ENCODE data around the gene FAM13A.
"Not testable (repeated sequence)": the region's sequence is repeated elsewhere in the genome, so short reads cannot be mapped to it uniquely, and the experiment has no call there.

FAM13A gene

GRCh38 chr4:88892646-88893045 lies 164.3 kb downstream of the FAM13A start:
- Histone ChIP-seq H3K27me3 (ENCODE audit: low read length) (no peaks in the 10 kb centered on the region), H3K4me3 (ENCODE audit: insufficient read depth, low read length, poor library complexity, severe bottlenecking) (no peak overlapping the region), H2AFZ (ENCODE audit: low read depth, low read length, severe bottlenecking) (no peak overlapping the region), H3K4me2 (ENCODE audit: low read depth, low read length, poor library complexity, severe bottlenecking) (no peak overlapping the region), H4K20me1 (ENCODE audit: low read depth, low read length) (no peaks in the 10 kb centered on the region), H3F3A (ENCODE audit: insufficient read depth) (no peaks in the 10 kb centered on the region), H3K9ac (ENCODE audit: low read length) (no peak overlapping the region), H3K79me2 (ENCODE audit: insufficient read depth, low read length) (no peaks in the 10 kb centered on the region), H3K9me3 (ENCODE audit: insufficient read depth, low read length) (no peaks in the 10 kb centered on the region), H3K27ac (ENCODE audit: low read depth, low read length) (no peak overlapping the region), H3K9me2 (replicated peaks; ENCODE audit: insufficient read depth, low read length) (no peaks in the 10 kb centered on the region), H3K36me3 (ENCODE audit: low read length) (no peaks in the 10 kb centered on the region)
- TF ChIP-seq EZH2phosphoT487 (conservative IDR thresholded peaks at IDR 0.05; ENCODE audit: low read length): no peak
- TF ChIP-seq, protein P1, sequence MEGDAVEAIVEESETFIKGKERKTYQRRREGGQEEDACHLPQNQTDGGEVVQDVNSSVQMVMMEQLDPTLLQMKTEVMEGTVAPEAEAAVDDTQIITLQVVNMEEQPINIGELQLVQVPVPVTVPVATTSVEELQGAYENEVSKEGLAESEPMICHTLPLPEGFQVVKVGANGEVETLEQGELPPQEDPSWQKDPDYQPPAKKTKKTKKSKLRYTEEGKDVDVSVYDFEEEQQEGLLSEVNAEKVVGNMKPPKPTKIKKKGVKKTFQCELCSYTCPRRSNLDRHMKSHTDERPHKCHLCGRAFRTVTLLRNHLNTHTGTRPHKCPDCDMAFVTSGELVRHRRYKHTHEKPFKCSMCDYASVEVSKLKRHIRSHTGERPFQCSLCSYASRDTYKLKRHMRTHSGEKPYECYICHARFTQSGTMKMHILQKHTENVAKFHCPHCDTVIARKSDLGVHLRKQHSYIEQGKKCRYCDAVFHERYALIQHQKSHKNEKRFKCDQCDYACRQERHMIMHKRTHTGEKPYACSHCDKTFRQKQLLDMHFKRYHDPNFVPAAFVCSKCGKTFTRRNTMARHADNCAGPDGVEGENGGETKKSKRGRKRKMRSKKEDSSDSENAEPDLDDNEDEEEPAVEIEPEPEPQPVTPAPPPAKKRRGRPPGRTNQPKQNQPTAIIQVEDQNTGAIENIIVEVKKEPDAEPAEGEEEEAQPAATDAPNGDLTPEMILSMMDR (IDR thresholded peaks at IDR 0.05; ENCODE audit: insufficient read depth, low read length, poor library complexity, severe bottlenecking): no peak

DNA sequence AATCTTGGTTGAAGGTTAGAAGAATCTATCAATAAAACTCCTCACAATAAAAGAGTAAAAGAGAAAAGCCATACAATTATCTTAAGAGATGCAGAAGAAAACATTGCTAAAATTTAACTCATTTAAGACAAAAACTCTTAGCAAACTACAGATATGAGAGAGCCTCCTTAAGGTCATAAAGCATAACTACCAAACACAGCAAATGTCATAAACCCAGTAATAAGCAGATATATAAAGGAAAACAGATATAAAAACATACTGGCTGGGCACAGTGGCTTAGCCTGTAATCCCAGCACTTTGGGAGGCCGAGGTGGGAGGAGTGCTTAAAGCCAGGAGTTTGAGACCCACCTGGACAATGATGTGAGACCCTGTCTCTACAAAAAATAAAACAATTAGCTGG lies 165.3 kb downstream of the FAM13A start:
- no peaks in the 10 kb centered on the region for H3K79me2 ChIP-seq (ENCODE audit: insufficient read depth, low read length)
- H3K9me2 ChIP-seq (replicated peaks; ENCODE audit: insufficient read depth, low read length): no peaks in the 10 kb centered on the region
- no peak overlapping the region for H3K4me3 ChIP-seq (ENCODE audit: insufficient read depth, low read length, poor library complexity, severe bottlenecking)
- no peak overlapping the region for H2AFZ ChIP-seq (ENCODE audit: low read depth, low read length, severe bottlenecking)
- no peaks in the 10 kb centered on the region for H3K9me3 ChIP-seq (ENCODE audit: insufficient read depth, low read length)
- H3K4me2 ChIP-seq (ENCODE audit: low read depth, low read length, poor library complexity, severe bottlenecking): no peak overlapping the region
- no peaks in the 10 kb centered on the region for H3K36me3 ChIP-seq (ENCODE audit: low read length)
- H4K20me1 ChIP-seq (ENCODE audit: low read depth, low read length): no peaks in the 10 kb centered on the region
- no peak overlapping the region for H3K9ac ChIP-seq (ENCODE audit: low read length)
- H3F3A ChIP-seq (ENCODE audit: insufficient read depth): no peaks in the 10 kb centered on the region
- TF ChIP-seq EZH2phosphoT487 (conservative IDR thresholded peaks at IDR 0.05; ENCODE audit: low read length): no peak
- no peak overlapping the region for H3K27ac ChIP-seq (ENCODE audit: low read depth, low read length)
- no peaks in the 10 kb centered on the region for H3K27me3 ChIP-seq (ENCODE audit: low read length)

GRCh38 chr4:88887409-88887808 lies 169.6 kb downstream of the FAM13A start:
- not testable (repeated sequence) for H4K20me1 ChIP-seq (ENCODE audit: low read depth, low read length); H3K9me2 ChIP-seq (replicated peaks; ENCODE audit: insufficient read depth, low read length); H3K4me3 ChIP-seq (ENCODE audit: insufficient read depth, low read length, poor library complexity, severe bottlenecking); H3K27ac ChIP-seq (ENCODE audit: low read depth, low read length); H3K4me2 ChIP-seq (ENCODE audit: low read depth, low read length, poor library complexity, severe bottlenecking); H3K27me3 ChIP-seq (ENCODE audit: low read length); H3F3A ChIP-seq (ENCODE audit: insufficient read depth); H2AFZ ChIP-seq (ENCODE audit: low read depth, low read length, severe bottlenecking); H3K79me2 ChIP-seq (ENCODE audit: insufficient read depth, low read length); H3K36me3 ChIP-seq (ENCODE audit: low read length); H3K9ac ChIP-seq (ENCODE audit: low read length); H3K9me3 ChIP-seq (ENCODE audit: insufficient read depth, low read length)

DNA sequence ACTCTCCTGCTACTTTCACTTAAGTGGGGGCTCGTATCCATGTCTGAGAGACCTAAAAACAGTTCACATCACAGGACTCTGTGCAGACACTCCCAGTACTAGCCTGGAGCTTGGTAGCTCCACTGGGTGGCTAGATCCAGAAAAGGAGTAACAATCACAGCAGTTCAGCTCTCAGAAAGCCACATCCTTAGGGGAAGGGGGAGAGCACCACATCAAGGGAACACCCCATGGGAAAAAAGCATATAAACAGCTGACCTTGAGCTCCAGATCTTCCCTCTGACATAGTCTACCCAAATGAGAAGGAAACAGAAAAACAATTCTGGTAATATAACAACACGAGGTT lies 175.8 kb downstream of the FAM13A start:
- Histone ChIP-seq H2AFZ (ENCODE audit: low read depth, low read length, severe bottlenecking) (no peak overlapping the region), H3K9ac (ENCODE audit: low read length) (no peak overlapping the region), H3K9me2 (replicated peaks; ENCODE audit: insufficient read depth, low read length) (no peaks in the 10 kb centered on the region), H3F3A (ENCODE audit: insufficient read depth) (no peaks in the 10 kb centered on the region), H3K4me3 (ENCODE audit: insufficient read depth, low read length, poor library complexity, severe bottlenecking) (no peak overlapping the region), H3K36me3 (ENCODE audit: low read length) (no peaks in the 10 kb centered on the region), H4K20me1 (ENCODE audit: low read depth, low read length) (no peaks in the 10 kb centered on the region), H3K9me3 (ENCODE audit: insufficient read depth, low read length) (no peaks in the 10 kb centered on the region), H3K4me2 (ENCODE audit: low read depth, low read length, poor library complexity, severe bottlenecking) (no peak overlapping the region), H3K79me2 (ENCODE audit: insufficient read depth, low read length) (no peaks in the 10 kb centered on the region), H3K27me3 (ENCODE audit: low read length) (no peaks in the 10 kb centered on the region), H3K27ac (ENCODE audit: low read depth, low read length) (no peak overlapping the region)
- TF ChIP-seq EZH2phosphoT487 (conservative IDR thresholded peaks at IDR 0.05; ENCODE audit: low read length): no peak
- TF ChIP-seq, protein P1 (IDR thresholded peaks at IDR 0.05; ENCODE audit: insufficient read depth, low read length, poor library complexity, severe bottlenecking): no peak
